ENCODE results near the gene IRF5. TPM values are rescaled to one million over a fixed set of nuclear protein-coding genes. Genes with fewer than 3 reads are reported as not detected.

Gene IRF5, protein sequence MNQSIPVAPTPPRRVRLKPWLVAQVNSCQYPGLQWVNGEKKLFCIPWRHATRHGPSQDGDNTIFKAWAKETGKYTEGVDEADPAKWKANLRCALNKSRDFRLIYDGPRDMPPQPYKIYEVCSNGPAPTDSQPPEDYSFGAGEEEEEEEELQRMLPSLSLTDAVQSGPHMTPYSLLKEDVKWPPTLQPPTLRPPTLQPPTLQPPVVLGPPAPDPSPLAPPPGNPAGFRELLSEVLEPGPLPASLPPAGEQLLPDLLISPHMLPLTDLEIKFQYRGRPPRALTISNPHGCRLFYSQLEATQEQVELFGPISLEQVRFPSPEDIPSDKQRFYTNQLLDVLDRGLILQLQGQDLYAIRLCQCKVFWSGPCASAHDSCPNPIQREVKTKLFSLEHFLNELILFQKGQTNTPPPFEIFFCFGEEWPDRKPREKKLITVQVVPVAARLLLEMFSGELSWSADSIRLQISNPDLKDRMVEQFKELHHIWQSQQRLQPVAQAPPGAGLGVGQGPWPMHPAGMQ
- 10 to 100 TPM in 3 of 4 donors, 1 to 10 TPM in 1; 8.9 to 22.8 (median 18.6) TPM for total RNA-seq

DNA sequence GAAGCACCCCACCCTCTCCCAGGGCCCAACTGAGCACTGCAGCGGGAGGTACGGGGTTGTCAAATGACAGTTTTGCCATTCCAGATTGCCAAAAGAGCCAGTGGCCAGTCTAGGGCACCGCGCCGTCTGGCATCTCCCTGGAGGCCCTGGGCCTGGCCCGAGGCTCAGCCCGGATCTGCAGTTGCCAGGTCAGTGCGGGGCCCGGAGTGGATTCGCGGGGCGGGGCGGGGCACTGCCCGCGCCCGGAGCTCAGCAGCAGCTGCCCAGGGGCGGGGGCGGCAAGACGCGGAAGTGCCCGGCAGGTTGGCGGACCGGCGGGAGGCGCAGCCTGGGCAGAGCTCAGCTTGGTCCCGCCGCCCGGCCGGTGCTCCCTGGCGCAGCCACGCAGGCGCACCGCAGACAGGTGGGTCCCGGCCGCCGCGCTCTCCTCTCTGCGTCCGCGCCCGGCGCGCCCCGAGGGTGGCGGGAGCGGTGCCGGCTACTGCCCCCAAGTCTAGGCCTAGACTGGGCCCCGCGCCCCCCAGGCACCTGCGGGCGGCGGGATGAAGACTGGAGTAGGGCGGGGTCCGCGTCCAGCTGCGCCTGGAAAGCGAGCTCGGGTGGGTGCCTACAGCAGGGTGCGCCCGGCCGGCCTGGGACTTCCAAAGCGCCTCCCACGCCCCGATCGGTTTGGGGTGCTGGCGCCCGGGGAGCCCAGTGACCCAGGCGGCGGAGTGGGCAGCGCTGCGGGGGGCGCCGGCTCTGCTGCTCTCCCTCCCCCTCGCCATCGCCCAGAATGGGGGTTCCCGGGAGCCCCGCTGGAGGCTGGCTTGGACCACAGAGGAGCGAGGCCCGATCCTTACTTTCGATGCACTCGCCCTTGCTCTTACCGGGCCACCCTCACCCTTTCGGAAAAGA is at the start of gene IRF5:
TSS of gene IRF5 (plus strand) at position 281 of the 897 bp plus-strand sequence. CDS start 4,155 bp downstream, outside the sequence.
- Histone ChIP-seq H3K9me3 (no peaks in the 10 kb centered on the region), H3K27ac (peak within 1 kb of the TSS; percentile 60), H3K36me3 (no peaks in the 10 kb centered on the region), H3K27me3 (peaks cover 16% of the 10 kb centered on the region), H3K4me1 (peaks cover 27% of the 10 kb centered on the region), H3K4me3 (peak within 1 kb of the TSS; percentile 72)
- WGBS: 1% methylated on average over 51 of the region's 83 CpGs
- DNase-seq (ENCODE audit: low spot score in 2 of 2): peak in 1 of 2 donors; percentile 78
- TF ChIP-seq EP300 (IDR thresholded peaks at IDR 0.05) (no peak), POLR2AphosphoS5 (IDR thresholded peaks at IDR 0.05) (no peak), POLR2A (IDR thresholded peaks at IDR 0.05) (no peak)
- TF ChIP-seq, protein P1, sequence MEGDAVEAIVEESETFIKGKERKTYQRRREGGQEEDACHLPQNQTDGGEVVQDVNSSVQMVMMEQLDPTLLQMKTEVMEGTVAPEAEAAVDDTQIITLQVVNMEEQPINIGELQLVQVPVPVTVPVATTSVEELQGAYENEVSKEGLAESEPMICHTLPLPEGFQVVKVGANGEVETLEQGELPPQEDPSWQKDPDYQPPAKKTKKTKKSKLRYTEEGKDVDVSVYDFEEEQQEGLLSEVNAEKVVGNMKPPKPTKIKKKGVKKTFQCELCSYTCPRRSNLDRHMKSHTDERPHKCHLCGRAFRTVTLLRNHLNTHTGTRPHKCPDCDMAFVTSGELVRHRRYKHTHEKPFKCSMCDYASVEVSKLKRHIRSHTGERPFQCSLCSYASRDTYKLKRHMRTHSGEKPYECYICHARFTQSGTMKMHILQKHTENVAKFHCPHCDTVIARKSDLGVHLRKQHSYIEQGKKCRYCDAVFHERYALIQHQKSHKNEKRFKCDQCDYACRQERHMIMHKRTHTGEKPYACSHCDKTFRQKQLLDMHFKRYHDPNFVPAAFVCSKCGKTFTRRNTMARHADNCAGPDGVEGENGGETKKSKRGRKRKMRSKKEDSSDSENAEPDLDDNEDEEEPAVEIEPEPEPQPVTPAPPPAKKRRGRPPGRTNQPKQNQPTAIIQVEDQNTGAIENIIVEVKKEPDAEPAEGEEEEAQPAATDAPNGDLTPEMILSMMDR (IDR thresholded peaks at IDR 0.05): no peak

DNA sequence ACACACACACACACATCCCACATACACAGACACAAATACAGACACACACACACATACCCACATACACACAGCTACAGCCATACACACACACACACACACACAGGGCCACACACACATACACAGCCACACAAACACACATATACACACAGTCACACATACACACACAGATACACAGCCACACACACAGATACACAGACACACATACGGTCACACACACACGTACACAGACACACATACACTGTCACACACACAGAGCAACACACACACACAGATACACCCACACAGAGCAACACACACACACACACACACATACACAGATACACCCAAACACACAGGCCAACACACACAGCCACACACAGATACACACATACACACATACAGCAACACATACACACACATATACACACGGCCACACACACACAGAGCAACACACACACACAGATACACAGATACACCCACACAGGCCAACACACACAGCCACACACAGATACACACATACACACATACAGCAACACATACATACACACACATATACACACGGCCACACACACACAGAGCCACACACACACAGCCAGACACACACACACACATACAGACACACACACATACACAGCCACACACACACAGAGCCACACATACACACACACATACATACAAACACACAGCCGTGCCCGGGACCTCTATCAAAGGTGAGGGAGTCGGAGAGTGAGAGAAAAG is 49.5 kb upstream of the IRF5 start:
- Histone ChIP-seq H3K4me3 (no peak overlapping the region), H3K27ac (no peak overlapping the region), H3K36me3 (no peaks in the 10 kb centered on the region), H3K27me3 (peaks cover 9% of the 10 kb centered on the region), H3K9me3 (no peaks in the 10 kb centered on the region), H3K4me1 (peaks cover 19% of the 10 kb centered on the region)
- TF ChIP-seq, protein P1 (IDR thresholded peaks at IDR 0.05): no peak
- no peak for TF ChIP-seq POLR2AphosphoS5 (IDR thresholded peaks at IDR 0.05)
- no peak for TF ChIP-seq POLR2A (IDR thresholded peaks at IDR 0.05)
- no peak for TF ChIP-seq EP300 (IDR thresholded peaks at IDR 0.05)
- peak in 1 of 2 donors; percentile 17 for DNase-seq (ENCODE audit: low spot score in 2 of 2)
- 75% methylated on average over 7 of the region's 7 CpGs for WGBS

DNA sequence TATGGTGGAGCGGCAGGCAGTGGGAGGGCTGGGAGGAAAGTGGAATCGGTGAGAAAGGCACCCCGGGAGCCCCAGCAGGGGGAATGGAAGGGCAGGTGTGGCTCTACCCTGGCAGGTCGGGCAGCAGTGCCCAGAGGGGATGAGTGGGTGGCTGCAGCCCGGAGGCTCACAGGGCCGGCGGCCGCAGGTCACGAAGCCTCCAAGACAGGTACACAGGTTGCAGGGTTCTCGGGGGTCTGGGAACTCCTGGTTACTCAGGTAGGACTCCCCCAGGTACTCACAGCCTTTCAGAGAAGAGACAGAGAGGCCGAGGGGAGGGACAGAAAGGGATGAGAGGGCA is 49.0 kb upstream of the IRF5 start:
- Histone ChIP-seq H3K4me1 (peaks cover 19% of the 10 kb centered on the region), H3K9me3 (no peaks in the 10 kb centered on the region), H3K4me3 (no peak overlapping the region), H3K27ac (no peak overlapping the region), H3K36me3 (no peaks in the 10 kb centered on the region), H3K27me3 (peaks cover 9% of the 10 kb centered on the region)
- DNase-seq (ENCODE audit: low spot score in 2 of 2): peak in 1 of 2 donors; percentile 39
- TF ChIP-seq, protein P1 (IDR thresholded peaks at IDR 0.05): no peak
- TF ChIP-seq POLR2A (IDR thresholded peaks at IDR 0.05): no peak
- TF ChIP-seq EP300 (IDR thresholded peaks at IDR 0.05): no peak
- no peak for TF ChIP-seq POLR2AphosphoS5 (IDR thresholded peaks at IDR 0.05)
- 65% methylated on average over 11 of the region's 11 CpGs for WGBS

DNA sequence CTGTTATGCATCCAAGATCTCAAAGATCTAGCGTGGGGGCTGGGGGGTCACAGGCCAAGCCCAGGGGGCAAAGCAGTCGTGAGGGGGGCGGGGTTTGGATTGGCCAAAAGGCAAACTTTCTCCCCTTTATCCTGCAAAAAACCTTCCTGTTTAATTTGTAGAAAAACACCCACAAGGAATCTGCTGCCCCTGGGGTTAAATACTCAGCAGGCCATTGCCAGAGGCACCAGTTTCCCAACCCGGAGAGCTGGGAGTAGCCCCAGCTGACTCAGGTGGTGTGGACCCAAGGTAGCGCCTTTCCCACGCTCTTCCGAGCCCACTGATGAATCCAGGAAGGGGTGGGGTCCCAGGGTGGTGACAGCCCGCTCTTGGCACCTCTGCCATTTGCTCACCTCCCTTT is 48.6 kb upstream of the IRF5 start:
- TF ChIP-seq, protein P1 (IDR thresholded peaks at IDR 0.05): no peak
- no peak for TF ChIP-seq POLR2A (IDR thresholded peaks at IDR 0.05)
- no peak for TF ChIP-seq POLR2AphosphoS5 (IDR thresholded peaks at IDR 0.05)
- TF ChIP-seq EP300 (IDR thresholded peaks at IDR 0.05): no peak
- peaks cover 19% of the 10 kb centered on the region for H3K4me1 ChIP-seq
- H3K36me3 ChIP-seq: no peaks in the 10 kb centered on the region
- DNase-seq (ENCODE audit: low spot score in 2 of 2): peak in 1 of 2 donors; percentile 34
- no peaks in the 10 kb centered on the region for H3K9me3 ChIP-seq
- H3K27ac ChIP-seq: no peak overlapping the region
- 49% methylated on average over 8 of the region's 8 CpGs for WGBS
- peaks cover 9% of the 10 kb centered on the region for H3K27me3 ChIP-seq
- H3K4me3 ChIP-seq: no peak overlapping the region

Data from suprapubic skin (tissue), 4 donors.